ENCODE data around the gene ATP11B. TPM values are rescaled to one million over a fixed set of nuclear protein-coding genes. Genes with fewer than 3 reads are reported as not detected.
"Not testable (repeated sequence)": the region's sequence is repeated elsewhere in the genome, so short reads cannot be mapped to it uniquely, and the experiment has no call there.

The ATP11B gene
- total RNA-seq, 3 donors from 2014 or later: 43.5 to 57.1 (median 50.0) TPM

GRCh38 chr3:182807061-182807460, 13.8 kb downstream of the ATP11B start:
- Mint-ChIP-seq H3K9me3 (no peaks in the 10 kb centered on the region), H3K36me3 (ENCODE audit: insufficient read depth) (peaks cover 6% of the 10 kb centered on the region), H3K4me3 (no peak overlapping the region), H3K27me3 (ENCODE audit: low read depth) (no peaks in the 10 kb centered on the region), H3K4me1 (ENCODE audit: low read depth) (peaks cover 65% of the 10 kb centered on the region)
- no peak for ATAC-seq
- no peak for DNase-seq

GRCh38 chr3:182808041-182808770, 14.9 kb downstream of the ATP11B start:
- Mint-ChIP-seq H3K27me3 (ENCODE audit: low read depth) (no peaks in the 10 kb centered on the region), H3K4me3 (no peak overlapping the region), H3K36me3 (ENCODE audit: insufficient read depth) (peaks cover 6% of the 10 kb centered on the region), H3K4me1 (ENCODE audit: low read depth) (peaks cover 64% of the 10 kb centered on the region), H3K9me3 (no peaks in the 10 kb centered on the region)
- DNase-seq: no peak
- no peak for ATAC-seq

DNA sequence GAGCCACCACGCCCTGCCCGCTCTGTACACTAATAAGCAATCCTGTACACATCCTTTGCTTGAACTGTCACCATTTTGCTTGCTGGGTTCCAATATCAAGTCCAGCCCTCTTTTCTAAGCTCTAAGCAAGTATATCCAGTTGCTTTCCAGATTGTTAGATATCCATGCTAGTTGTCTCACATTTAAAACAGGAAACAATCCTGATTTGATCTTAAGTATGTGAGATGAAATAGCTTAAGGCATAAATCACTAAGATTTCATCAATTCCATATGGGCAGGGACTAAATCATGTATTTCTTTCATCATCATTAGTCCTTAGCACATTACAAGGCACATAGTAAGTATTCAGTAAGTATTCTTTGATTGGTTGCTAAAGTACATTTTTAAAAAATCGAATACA, 16.2 kb downstream of the ATP11B start:
- H3K27me3 Mint-ChIP-seq (ENCODE audit: low read depth): no peaks in the 10 kb centered on the region
- ATAC-seq (no peak), DNase-seq (no peak)
- peaks cover 58% of the 10 kb centered on the region for H3K4me1 Mint-ChIP-seq (ENCODE audit: low read depth)
- no peak overlapping the region for H3K4me3 Mint-ChIP-seq
- H3K9me3 Mint-ChIP-seq: no peaks in the 10 kb centered on the region
- H3K36me3 Mint-ChIP-seq (ENCODE audit: insufficient read depth): peaks cover 6% of the 10 kb centered on the region

GRCh38 chr3:182810574-182811268, 17.4 kb downstream of the ATP11B start:
- DNase-seq (no peak), ATAC-seq (no peak)
- peaks cover 6% of the 10 kb centered on the region for H3K36me3 Mint-ChIP-seq (ENCODE audit: insufficient read depth)
- no peak overlapping the region for H3K4me3 Mint-ChIP-seq
- peaks cover 61% of the 10 kb centered on the region for H3K4me1 Mint-ChIP-seq (ENCODE audit: low read depth)
- no peaks in the 10 kb centered on the region for H3K9me3 Mint-ChIP-seq
- H3K27me3 Mint-ChIP-seq (ENCODE audit: low read depth): no peaks in the 10 kb centered on the region

DNA sequence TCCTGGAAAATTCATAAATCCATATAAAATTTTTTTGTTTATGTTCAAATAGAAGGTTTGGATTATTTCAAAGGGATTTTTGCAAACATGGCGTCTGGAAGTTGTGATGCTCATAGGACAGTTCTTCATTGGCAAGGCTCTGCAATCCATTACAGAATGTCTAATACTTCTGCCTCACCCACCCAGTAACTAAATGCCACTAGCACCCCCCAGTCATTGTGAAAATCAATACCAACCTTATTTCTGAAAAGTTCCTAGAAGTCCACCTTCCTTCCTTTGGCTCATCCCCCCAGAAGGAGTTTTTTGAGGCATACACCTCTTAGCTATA, 17.9 kb downstream of the ATP11B start:
- ATAC-seq (no peak), DNase-seq (no peak)
- H3K4me1 Mint-ChIP-seq (ENCODE audit: low read depth): peaks cover 64% of the 10 kb centered on the region
- no peaks in the 10 kb centered on the region for H3K27me3 Mint-ChIP-seq (ENCODE audit: low read depth)
- H3K9me3 Mint-ChIP-seq: no peaks in the 10 kb centered on the region
- H3K36me3 Mint-ChIP-seq (ENCODE audit: insufficient read depth): peaks cover 6% of the 10 kb centered on the region
- H3K4me3 Mint-ChIP-seq: no peak overlapping the region

DNA sequence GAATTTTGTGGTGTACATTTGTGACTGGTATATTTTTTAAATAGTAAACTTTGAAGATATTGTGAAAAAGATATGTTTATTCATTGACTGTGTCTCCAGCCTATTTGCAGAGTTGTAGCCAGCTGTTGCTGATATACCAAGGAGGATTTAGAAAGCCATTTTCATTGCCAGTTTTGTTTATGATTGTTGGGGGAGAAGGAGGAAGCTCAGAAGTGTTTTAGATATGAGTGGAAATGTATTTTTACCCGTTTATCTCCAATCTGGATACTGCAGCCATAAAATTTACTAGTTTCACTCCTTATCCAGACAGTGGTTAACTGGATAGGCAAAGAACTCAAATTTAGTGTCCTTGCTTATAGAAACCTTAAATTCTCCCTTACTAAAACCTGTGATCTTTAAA, 18.8 kb downstream of the ATP11B start:
- Mint-ChIP-seq H3K4me1 (ENCODE audit: low read depth) (peaks cover 65% of the 10 kb centered on the region), H3K27me3 (ENCODE audit: low read depth) (no peaks in the 10 kb centered on the region), H3K9me3 (no peaks in the 10 kb centered on the region), H3K4me3 (no peak overlapping the region), H3K36me3 (ENCODE audit: insufficient read depth) (peaks cover 4% of the 10 kb centered on the region)
- ATAC-seq (no peak), DNase-seq (no peak)

GRCh38 chr3:182814419-182815062, 21.2 kb downstream of the ATP11B start:
- Mint-ChIP-seq H3K9me3 (no peaks in the 10 kb centered on the region), H3K36me3 (ENCODE audit: insufficient read depth) (peaks cover 4% of the 10 kb centered on the region), H3K4me1 (ENCODE audit: low read depth) (peaks cover 61% of the 10 kb centered on the region), H3K4me3 (no peak overlapping the region), H3K27me3 (ENCODE audit: low read depth) (no peaks in the 10 kb centered on the region)
- DNase-seq (no peak), ATAC-seq (no peak)

GRCh38 chr3:182816181-182816580, 22.9 kb downstream of the ATP11B start:
- H3K9me3 Mint-ChIP-seq: no peaks in the 10 kb centered on the region
- no peak overlapping the region for H3K4me3 Mint-ChIP-seq
- H3K4me1 Mint-ChIP-seq (ENCODE audit: low read depth): peaks cover 55% of the 10 kb centered on the region
- no peaks in the 10 kb centered on the region for H3K27me3 Mint-ChIP-seq (ENCODE audit: low read depth)
- ATAC-seq: no peak
- peaks cover 4% of the 10 kb centered on the region for H3K36me3 Mint-ChIP-seq (ENCODE audit: insufficient read depth)
- no peak for DNase-seq

GRCh38 chr3:182818296-182818978, 25.1 kb downstream of the ATP11B start:
- H3K4me1 Mint-ChIP-seq (ENCODE audit: low read depth): peaks cover 37% of the 10 kb centered on the region
- no peaks in the 10 kb centered on the region for H3K9me3 Mint-ChIP-seq
- no peak for ATAC-seq
- no peak for DNase-seq
- no peak overlapping the region for H3K4me3 Mint-ChIP-seq
- peaks cover 20% of the 10 kb centered on the region for H3K36me3 Mint-ChIP-seq (ENCODE audit: insufficient read depth)
- H3K27me3 Mint-ChIP-seq (ENCODE audit: low read depth): no peaks in the 10 kb centered on the region

DNA sequence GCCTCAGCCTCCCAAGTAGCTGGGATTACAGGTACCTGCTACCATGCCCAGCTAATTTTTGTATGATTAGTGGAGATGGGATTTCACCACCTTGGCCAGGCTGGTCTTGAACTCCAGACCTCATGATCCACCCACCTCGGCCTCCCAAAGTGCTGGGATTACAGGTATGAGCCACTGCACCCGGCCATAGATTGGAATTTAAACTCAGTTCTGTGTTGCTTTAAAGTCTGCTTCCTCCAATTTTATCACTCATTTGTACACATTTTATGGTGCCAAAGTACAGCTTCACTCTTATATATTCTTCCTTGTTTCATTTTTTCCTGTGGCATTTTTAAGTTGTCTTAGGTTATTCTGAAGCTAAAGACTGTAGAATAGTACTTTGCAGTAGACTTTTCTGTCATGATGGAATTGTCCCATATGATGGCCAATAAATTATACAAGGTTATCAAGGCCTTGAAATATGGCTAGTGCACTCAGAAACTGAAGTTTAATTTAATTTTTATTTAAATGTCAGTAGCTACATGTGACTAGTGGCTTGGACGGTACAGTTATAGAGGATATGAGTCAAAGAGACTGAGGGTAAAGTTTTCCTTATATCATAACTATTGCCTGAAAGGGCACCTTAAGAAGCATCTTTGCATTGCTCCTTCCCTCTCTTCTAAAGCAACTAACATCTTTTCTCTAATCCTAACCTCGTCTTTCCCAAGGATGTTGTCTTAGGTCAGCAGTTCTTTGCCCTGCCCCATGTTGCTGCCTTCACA, 28.1 kb downstream of the ATP11B start:
- Mint-ChIP-seq H3K4me1 (ENCODE audit: low read depth) (peaks cover 34% of the 10 kb centered on the region), H3K36me3 (ENCODE audit: insufficient read depth) (peaks cover 27% of the 10 kb centered on the region), H3K27me3 (ENCODE audit: low read depth) (no peaks in the 10 kb centered on the region), H3K4me3 (no peak overlapping the region), H3K9me3 (no peaks in the 10 kb centered on the region)
- DNase-seq (no peak), ATAC-seq (no peak)

DNA sequence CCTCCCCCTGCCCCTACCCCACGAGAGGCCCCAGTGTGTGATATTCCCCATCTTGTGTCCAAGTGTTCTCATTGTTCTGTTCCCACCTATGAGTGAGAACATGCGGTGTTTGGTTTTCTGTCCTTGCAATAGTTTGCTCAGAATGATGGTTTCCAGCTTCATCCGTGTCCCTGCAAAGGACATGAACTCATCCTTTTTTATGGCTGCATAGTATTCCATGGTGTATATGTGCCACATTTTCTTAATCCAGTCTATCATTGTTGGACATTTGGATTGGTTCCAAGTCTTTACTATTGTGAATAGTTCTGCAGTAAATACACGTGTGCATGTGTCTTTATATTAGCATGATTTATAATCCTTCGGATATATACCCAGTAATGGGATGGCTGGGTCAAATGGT, 29.0 kb downstream of the ATP11B start:
- peaks cover 32% of the 10 kb centered on the region for H3K4me1 Mint-ChIP-seq (ENCODE audit: low read depth)
- not testable (repeated sequence) for H3K27me3 Mint-ChIP-seq (ENCODE audit: low read depth); H3K9me3 Mint-ChIP-seq; ATAC-seq; DNase-seq; H3K4me3 Mint-ChIP-seq
- H3K36me3 Mint-ChIP-seq (ENCODE audit: insufficient read depth): peaks cover 29% of the 10 kb centered on the region

GRCh38 chr3:182824957-182825356, 31.7 kb downstream of the ATP11B start:
- Mint-ChIP-seq H3K4me3 (no peak overlapping the region), H3K9me3 (no peaks in the 10 kb centered on the region), H3K27me3 (ENCODE audit: low read depth) (no peaks in the 10 kb centered on the region), H3K4me1 (ENCODE audit: low read depth) (peaks cover 23% of the 10 kb centered on the region), H3K36me3 (ENCODE audit: insufficient read depth) (peaks cover 29% of the 10 kb centered on the region)
- no peak for ATAC-seq
- DNase-seq: no peak

- Mint-ChIP-seq H3K4me3 (no peak overlapping the region), H3K27me3 (ENCODE audit: low read depth) (no peaks in the 10 kb centered on the region), H3K4me1 (ENCODE audit: low read depth) (peaks cover 20% of the 10 kb centered on the region), H3K36me3 (ENCODE audit: insufficient read depth) (peaks cover 23% of the 10 kb centered on the region), H3K9me3 (no peaks in the 10 kb centered on the region)
- ATAC-seq: no peak
- DNase-seq: no peak
Measured at GRCh38 chr3:182829761-182830405, 36.6 kb downstream of the ATP11B start.
